Peyer's patch (tissue), 4 donors: ENCODE results near the gene CDK17. TPM values are rescaled to one million over a fixed set of nuclear protein-coding genes. Genes with fewer than 3 reads are reported as not detected.
"Not testable (repeated sequence)": the region's sequence is repeated elsewhere in the genome, so short reads cannot be mapped to it uniquely, and the experiment has no call there.

Experiments used
- DNase-seq, 3 donors: peaks; one replicate each; pipeline ENCODE4 v3.0.0-alpha.2; 2017 to 2019
- H3K27ac ChIP-seq, 4 donors: fragments of 200-600 bp; sonication (generic); one replicate each; pipeline ENCODE4 v1.5.1; 2016 to 2019
- H3K27me3 ChIP-seq, 2 donors: fragments of 200-600 bp; sonication (generic); one replicate each; pipeline ENCODE4 v1.5.1; 2019
- H3K36me3 ChIP-seq, 3 donors: fragments of 200-600 bp; sonication (generic); one replicate each; pipeline ENCODE4 v1.5.1; 2016 to 2019
- H3K4me1 ChIP-seq, 4 donors: fragments of 200-600 bp; sonication (generic); one replicate each; pipeline ENCODE4 v1.5.1; 2016 to 2019
- H3K4me3 ChIP-seq, 4 donors: fragments of 200-600 bp; sonication (generic); 1 replicate in 3 of 4; 2 replicates in 1 of 4; pipeline ENCODE4 v1.5.1; 2016 to 2019; ENCODE audit warnings: mild to moderate bottlenecking in 1 of 4
- H3K9me3 ChIP-seq, 4 donors: fragments of 200-600 bp; sonication (generic); one replicate each; pipeline ENCODE4 v1.5.1; 2016 to 2019; ENCODE audit warnings: mild to moderate bottlenecking in 1 of 4
- POLR2A ChIP-seq, 2 donors: fragments of 450-650 bp; IDR thresholded peaks; one replicate each; pipeline ENCODE4 v1.5.1; 2017; ENCODE audit warnings: antibody characterized with exemption in 2 of 2, mild to moderate bottlenecking in 2 of 2, moderate library complexity in 2 of 2
- total RNA-seq, 4 donors: library from RNA; depleted of rRNA; stranded (reverse); fragments of >200 nt; gene quantifications; one replicate each; pipeline ENCODE4 v1.1.0, GENCODE V29; 2016
- TF ChIP-seq, protein P1 (sequence below), 6 experiments: fragments of 450-650 bp in 4 of 6; fragments of 200-600 bp in 2 of 6; sonication (generic) in 1 of 6; IDR thresholded peaks; one replicate each; pipeline ENCODE4 v1.5.1; 2017 to 2019; ENCODE audit warnings: antibody characterized with exemption in 6 of 6, mild to moderate bottlenecking in 3 of 6, moderate library complexity in 1 of 6

Gene CDK17
- total RNA-seq, 4 donors from 2014 or later = 41.2 to 126 (median 45.7) TPM

GRCh38 chr12:96347130-96347699 lies 53.0 kb downstream of the CDK17 start:
- no peak for DNase-seq
- H3K27ac ChIP-seq = peak overlapping the region; percentile 27 to 65 (median 52)
- H3K27me3 ChIP-seq = no peaks in the 10 kb centered on the region
- TF ChIP-seq, protein P1, sequence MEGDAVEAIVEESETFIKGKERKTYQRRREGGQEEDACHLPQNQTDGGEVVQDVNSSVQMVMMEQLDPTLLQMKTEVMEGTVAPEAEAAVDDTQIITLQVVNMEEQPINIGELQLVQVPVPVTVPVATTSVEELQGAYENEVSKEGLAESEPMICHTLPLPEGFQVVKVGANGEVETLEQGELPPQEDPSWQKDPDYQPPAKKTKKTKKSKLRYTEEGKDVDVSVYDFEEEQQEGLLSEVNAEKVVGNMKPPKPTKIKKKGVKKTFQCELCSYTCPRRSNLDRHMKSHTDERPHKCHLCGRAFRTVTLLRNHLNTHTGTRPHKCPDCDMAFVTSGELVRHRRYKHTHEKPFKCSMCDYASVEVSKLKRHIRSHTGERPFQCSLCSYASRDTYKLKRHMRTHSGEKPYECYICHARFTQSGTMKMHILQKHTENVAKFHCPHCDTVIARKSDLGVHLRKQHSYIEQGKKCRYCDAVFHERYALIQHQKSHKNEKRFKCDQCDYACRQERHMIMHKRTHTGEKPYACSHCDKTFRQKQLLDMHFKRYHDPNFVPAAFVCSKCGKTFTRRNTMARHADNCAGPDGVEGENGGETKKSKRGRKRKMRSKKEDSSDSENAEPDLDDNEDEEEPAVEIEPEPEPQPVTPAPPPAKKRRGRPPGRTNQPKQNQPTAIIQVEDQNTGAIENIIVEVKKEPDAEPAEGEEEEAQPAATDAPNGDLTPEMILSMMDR (IDR thresholded peaks at IDR 0.05) = no peak
- TF ChIP-seq POLR2A (IDR thresholded peaks at IDR 0.05) = no peak
- peaks cover 0 to 17% (median 0%) of the 10 kb centered on the region in 4 donors for H3K4me1 ChIP-seq
- H3K36me3 ChIP-seq = no peaks in the 10 kb centered on the region
- peak overlapping the region in 3 of 4 donors; percentile 2 to 33 (median 20) for H3K4me3 ChIP-seq
- H3K9me3 ChIP-seq = peaks cover 0 to 7% (median 3%) of the 10 kb centered on the region in 4 donors

DNA sequence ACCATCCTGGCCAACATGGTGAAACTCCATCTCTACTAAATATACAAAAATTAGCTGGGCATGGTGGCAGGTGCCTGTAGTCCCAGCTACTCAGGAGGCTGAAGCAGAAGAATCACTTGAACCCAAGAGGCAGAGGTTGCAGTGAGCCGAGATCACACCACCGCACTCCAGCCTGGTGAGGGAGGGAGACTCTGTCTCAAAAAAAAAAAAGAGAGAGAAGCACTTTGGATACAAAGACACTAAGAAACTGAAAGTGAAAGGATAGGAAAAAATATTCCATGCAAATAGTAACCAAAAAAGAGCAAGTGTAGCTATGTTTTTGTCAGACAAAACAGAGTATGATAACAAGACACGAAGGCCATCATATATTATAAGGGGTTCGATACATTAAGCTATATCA lies 53.5 kb downstream of the CDK17 start:
- not testable (repeated sequence) for H3K27me3 ChIP-seq, DNase-seq, H3K36me3 ChIP-seq, H3K9me3 ChIP-seq
- Histone ChIP-seq H3K4me3 (peak overlapping the region in 2 of 4 donors; percentile 20 to 33), H3K27ac (peak overlapping the region; percentile 27 to 65 (median 52)), H3K4me1 (peaks cover 0 to 12% (median 0%) of the 10 kb centered on the region in 4 donors)

DNA sequence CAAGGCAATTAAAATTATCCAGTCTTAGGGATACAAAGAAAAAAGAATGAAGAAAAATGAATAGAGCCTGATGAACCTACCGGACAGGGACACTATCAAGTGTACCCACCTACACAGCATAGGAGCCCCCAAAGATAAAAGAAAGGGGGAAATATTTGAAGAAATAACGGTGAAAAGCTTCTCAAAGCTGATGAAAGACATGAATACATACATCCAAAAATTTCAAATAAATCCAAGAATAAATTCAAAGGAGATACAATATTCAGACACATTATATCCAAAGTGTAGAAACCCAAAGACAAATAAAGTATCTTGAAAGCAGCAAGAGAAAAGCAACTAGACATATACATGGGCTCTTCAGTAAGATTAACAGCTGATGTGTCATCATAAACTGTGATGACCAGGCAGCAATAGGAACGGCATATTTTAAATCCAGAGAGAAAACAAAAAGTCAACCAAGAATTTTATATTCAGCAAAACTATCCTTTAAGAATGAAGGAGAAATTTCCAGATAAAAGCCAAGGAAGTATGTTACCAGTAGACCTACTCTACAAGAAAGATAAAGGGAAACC lies 56.0 kb downstream of the CDK17 start:
- Histone ChIP-seq H3K27me3 (no peaks in the 10 kb centered on the region), H3K4me1 (peaks cover 0 to 8% (median 0%) of the 10 kb centered on the region in 4 donors)
- no peak for TF ChIP-seq POLR2A (IDR thresholded peaks at IDR 0.05)
- TF ChIP-seq, protein P1 (IDR thresholded peaks at IDR 0.05) = no peak

GRCh38 chr12:96343347-96343954 lies 56.8 kb downstream of the CDK17 start:
- no peak overlapping the region for H3K27ac ChIP-seq
- H3K4me1 ChIP-seq = peaks cover 0 to 11% (median 0%) of the 10 kb centered on the region in 4 donors
- no peak for TF ChIP-seq POLR2A (IDR thresholded peaks at IDR 0.05)
- TF ChIP-seq, protein P1 (IDR thresholded peaks at IDR 0.05) = no peak
- H3K9me3 ChIP-seq = peaks cover 0 to 7% (median 3%) of the 10 kb centered on the region in 4 donors
- no peaks in the 10 kb centered on the region for H3K27me3 ChIP-seq
- no peaks in the 10 kb centered on the region for H3K36me3 ChIP-seq
- no peak for DNase-seq
- no peak overlapping the region for H3K4me3 ChIP-seq

More for the DNA sequence above, 56.0 kb downstream of the CDK17 start:
- Histone ChIP-seq H3K9me3 (peaks cover 0 to 7% (median 3%) of the 10 kb centered on the region in 4 donors), H3K4me3 (no peak overlapping the region), H3K27ac (no peak overlapping the region), H3K36me3 (no peaks in the 10 kb centered on the region)
- no peak for DNase-seq

DNA sequence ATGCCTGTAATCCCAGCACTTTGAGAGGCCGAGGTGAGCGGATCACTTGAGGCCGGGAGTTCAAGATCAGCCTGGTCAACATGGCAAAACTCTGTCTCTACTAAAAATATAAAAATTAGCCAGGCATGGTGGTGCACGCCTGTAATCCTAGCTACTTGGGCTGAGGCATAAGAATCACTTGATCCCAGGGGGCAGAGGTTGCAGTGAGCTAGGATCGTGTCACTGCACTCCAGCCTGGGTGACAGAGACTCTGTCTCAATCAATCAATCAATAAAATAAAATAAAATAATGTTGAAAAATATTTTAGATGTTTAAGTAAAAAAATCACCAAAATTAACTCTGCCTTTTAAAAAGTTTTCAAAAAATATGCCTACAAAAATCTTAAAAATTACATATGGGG lies 60.6 kb downstream of the CDK17 start:
- not testable (repeated sequence) for DNase-seq, H3K27me3 ChIP-seq, H3K36me3 ChIP-seq, H3K4me3 ChIP-seq, H3K27ac ChIP-seq, H3K9me3 ChIP-seq
- peaks cover 0 to 13% (median 0%) of the 10 kb centered on the region in 4 donors for H3K4me1 ChIP-seq

DNA sequence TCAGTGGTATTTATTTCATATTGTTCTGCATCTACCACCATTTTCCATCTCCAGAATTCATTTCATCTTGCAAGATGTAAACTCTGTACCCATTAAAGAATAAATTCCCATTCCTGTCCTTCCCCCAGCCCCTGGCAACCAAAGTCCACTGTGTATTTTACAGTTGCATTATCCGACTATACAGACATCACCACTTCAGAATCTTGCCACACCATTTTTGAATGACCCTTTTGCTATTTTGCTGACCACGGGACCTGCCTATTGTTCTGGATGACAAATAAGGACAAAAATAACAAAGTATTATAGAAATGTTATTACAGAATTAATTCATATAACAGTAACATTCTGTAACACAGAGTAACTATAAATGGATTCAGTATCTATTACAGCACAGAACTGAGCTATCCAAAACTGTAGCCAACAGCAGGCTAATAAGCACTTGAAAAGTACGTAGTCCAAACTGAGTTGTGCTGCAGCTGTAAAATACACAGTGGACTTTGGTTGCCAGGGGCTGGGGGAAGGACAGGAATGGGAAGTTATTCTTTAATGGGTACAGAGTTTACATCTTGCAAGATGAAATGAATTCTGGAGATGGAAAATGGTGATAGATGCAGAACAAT lies 61.3 kb downstream of the CDK17 start:
- H3K36me3 ChIP-seq = no peaks in the 10 kb centered on the region
- TF ChIP-seq, protein P1 (IDR thresholded peaks at IDR 0.05) = no peak
- TF ChIP-seq POLR2A (IDR thresholded peaks at IDR 0.05) = no peak
- H3K9me3 ChIP-seq = no peaks in the 10 kb centered on the region
- H3K4me1 ChIP-seq = peaks cover 0 to 13% (median 0%) of the 10 kb centered on the region in 4 donors
- no peaks in the 10 kb centered on the region for H3K27me3 ChIP-seq
- peak in 2 of 3 donors; percentile 52 to 68 for DNase-seq
- no peak overlapping the region for H3K4me3 ChIP-seq
- H3K27ac ChIP-seq = peak overlapping the region in 1 of 4 donors; percentile 62
